HepG2 (cell line): ENCODE results near the gene OGFR. TPM values are rescaled to one million over a fixed set of nuclear protein-coding genes. Genes with fewer than 3 reads are reported as not detected.

Experiments used
- CREB1 ChIP-seq, 2 experiments: fragments of 450-650 bp in 1 of 2; IDR thresholded peaks; 2 replicates each; pipeline ENCODE4 v1.6.1; 2016 to 2017; ENCODE audit warnings: control low read depth in 1 of 2, mild to moderate bottlenecking in 1 of 2, missing compliant biosample characterization in 1 of 2, missing genetic modification characterization in 1 of 2
- ERF ChIP-seq: IDR thresholded peaks from 2 replicates; pipeline ENCODE4 v1.6.1; 2018; ENCODE audit warnings: missing biosample characterization, missing genetic modification reagents
- FOSL2 ChIP-seq: sonication (generic); formaldehyde crosslinking; IDR thresholded peaks from 2 replicates; pipeline ENCODE4 v1.4.0; 2020; ENCODE audit warnings: missing genetic modification reagents
- HHEX ChIP-seq: IDR thresholded peaks from 2 replicates; pipeline ENCODE4 v1.6.1; 2016; ENCODE audit warnings: control low read depth
- HNRNPUL1 ChIP-seq: fragments of 200-400 bp; formaldehyde crosslinking; IDR thresholded peaks from 2 replicates; pipeline ENCODE4 v1.6.1; 2017; ENCODE audit warnings: low read depth, mild to moderate bottlenecking, low read length, moderate library complexity
- IKZF1 ChIP-seq: fragments of 450-650 bp; IDR thresholded peaks from 2 replicates; pipeline ENCODE4 v1.7.1; 2016
- JUND ChIP-seq: sonication (generic); formaldehyde crosslinking; IDR thresholded peaks from 2 replicates; pipeline ENCODE4 v1.8.0; 2022; ENCODE audit warnings: mild to moderate bottlenecking, missing genetic modification reagents
- KDM1A ChIP-seq: IDR thresholded peaks from 2 replicates; pipeline ENCODE4 v1.6.1; 2016; ENCODE audit warnings: missing compliant biosample characterization
- KLF15 ChIP-seq: sonication (generic); formaldehyde crosslinking; IDR thresholded peaks from 2 replicates; pipeline ENCODE4 v1.8.1; 2023; ENCODE audit warnings: borderline replicate concordance, mild to moderate bottlenecking, inconsistent platforms, missing genetic modification reagents, mixed read lengths
- LCORL ChIP-seq, 2 experiments: fragments of 450-650 bp in 1 of 2; sonication (generic) in 1 of 2; formaldehyde crosslinking in 1 of 2; IDR thresholded peaks; 2 replicates each; pipeline versions ENCODE4 v1.5.0 to v1.6.1; 2017 to 2020; ENCODE audit warnings: antibody characterized with exemption in 1 of 2, missing genetic modification reagents in 1 of 2
- NFKB2 ChIP-seq: sonication (generic); formaldehyde crosslinking; IDR thresholded peaks from 2 replicates; pipeline ENCODE4 v1.4.0; 2020; ENCODE audit warnings: missing genetic modification reagents, borderline replicate concordance
- PCBP2 ChIP-seq: fragments of 200-400 bp; formaldehyde crosslinking; optimal IDR thresholded peaks from 2 replicates; pipeline ENCODE3; 2018; ENCODE audit warnings: low read length, low read depth; ENCODE audit not compliant: poor library complexity, severe bottlenecking
- PHF20 ChIP-seq: sonication (generic); formaldehyde crosslinking; IDR thresholded peaks from 2 replicates; pipeline ENCODE4 v1.5.0; 2020; ENCODE audit warnings: mild to moderate bottlenecking, missing genetic modification reagents
- POGZ ChIP-seq: sonication (generic); formaldehyde crosslinking; IDR thresholded peaks from 2 replicates; pipeline ENCODE4 v1.4.0; 2020; ENCODE audit warnings: mild to moderate bottlenecking, missing genetic modification reagents
- RFX5 ChIP-seq: IDR thresholded peaks from 2 replicates; pipeline ENCODE4 v1.6.1; 2011; ENCODE audit warnings: low read depth, low read length, improper control_type of control experiment
- SIX4 ChIP-seq: sonication (generic); formaldehyde crosslinking; IDR thresholded peaks from 2 replicates; pipeline ENCODE4 v1.4.0; 2020; ENCODE audit warnings: missing genetic modification reagents
- SMAD3 ChIP-seq: sonication (generic); formaldehyde crosslinking; IDR thresholded peaks from 2 replicates; pipeline ENCODE4 v1.4.0; 2020; ENCODE audit warnings: missing genetic modification reagents
- TBX2 ChIP-seq: sonication (generic); formaldehyde crosslinking; IDR thresholded peaks from 2 replicates; pipeline ENCODE4 v1.5.0; 2020; ENCODE audit warnings: missing genetic modification reagents, mild to moderate bottlenecking, borderline replicate concordance
- polyA plus RNA-seq, 8 experiments: library from polyadenylated mRNA; depleted of rRNA in 3 of 8; stranded (reverse) in 7 of 8; unstranded in 1 of 8; fragments of >200 nt; fragmentation: Illumina TruSeq in 4 of 8; extraction: Trizol in 4 of 8; gene quantifications; 2 replicates each; pipeline versions ENCODE4 v1.2.1 to v1.2.3, GENCODE V29; 2011 to 2016; ENCODE audit warnings: low read depth in 4 of 8, missing spikeins in 1 of 8, mixed read lengths in 1 of 8; ENCODE audit not compliant: insufficient read depth in 1 of 8
- total RNA-seq, 5 experiments: library from RNA; depleted of rRNA; stranded (reverse); fragments of >200 nt; fragmentation: Illumina TruSeq; extraction: Trizol; gene quantifications; 2 replicates each; pipeline ENCODE4 v1.2.3, GENCODE V29; 2016; ENCODE audit warnings: low read depth in 1 of 5
- TF ChIP-seq, protein P1 (sequence below): sonication (generic); formaldehyde crosslinking; IDR thresholded peaks from 2 replicates; pipeline ENCODE4 v1.5.0; 2020; ENCODE audit warnings: mild to moderate bottlenecking, missing genetic modification reagents, borderline replicate concordance
- TF ChIP-seq, protein P2 (sequence below): sonication (generic); formaldehyde crosslinking; IDR thresholded peaks from 2 replicates; pipeline ENCODE4 v1.4.0; 2020; ENCODE audit warnings: missing genetic modification reagents

Gene OGFR
- total and polyA plus RNA-seq, 2 of the 13 experiments (the other 11 are each of a cell fraction or from before 2014, with no cell fraction given), result 47.7 to 81.8 TPM

- TF ChIP-seq, protein P1, sequence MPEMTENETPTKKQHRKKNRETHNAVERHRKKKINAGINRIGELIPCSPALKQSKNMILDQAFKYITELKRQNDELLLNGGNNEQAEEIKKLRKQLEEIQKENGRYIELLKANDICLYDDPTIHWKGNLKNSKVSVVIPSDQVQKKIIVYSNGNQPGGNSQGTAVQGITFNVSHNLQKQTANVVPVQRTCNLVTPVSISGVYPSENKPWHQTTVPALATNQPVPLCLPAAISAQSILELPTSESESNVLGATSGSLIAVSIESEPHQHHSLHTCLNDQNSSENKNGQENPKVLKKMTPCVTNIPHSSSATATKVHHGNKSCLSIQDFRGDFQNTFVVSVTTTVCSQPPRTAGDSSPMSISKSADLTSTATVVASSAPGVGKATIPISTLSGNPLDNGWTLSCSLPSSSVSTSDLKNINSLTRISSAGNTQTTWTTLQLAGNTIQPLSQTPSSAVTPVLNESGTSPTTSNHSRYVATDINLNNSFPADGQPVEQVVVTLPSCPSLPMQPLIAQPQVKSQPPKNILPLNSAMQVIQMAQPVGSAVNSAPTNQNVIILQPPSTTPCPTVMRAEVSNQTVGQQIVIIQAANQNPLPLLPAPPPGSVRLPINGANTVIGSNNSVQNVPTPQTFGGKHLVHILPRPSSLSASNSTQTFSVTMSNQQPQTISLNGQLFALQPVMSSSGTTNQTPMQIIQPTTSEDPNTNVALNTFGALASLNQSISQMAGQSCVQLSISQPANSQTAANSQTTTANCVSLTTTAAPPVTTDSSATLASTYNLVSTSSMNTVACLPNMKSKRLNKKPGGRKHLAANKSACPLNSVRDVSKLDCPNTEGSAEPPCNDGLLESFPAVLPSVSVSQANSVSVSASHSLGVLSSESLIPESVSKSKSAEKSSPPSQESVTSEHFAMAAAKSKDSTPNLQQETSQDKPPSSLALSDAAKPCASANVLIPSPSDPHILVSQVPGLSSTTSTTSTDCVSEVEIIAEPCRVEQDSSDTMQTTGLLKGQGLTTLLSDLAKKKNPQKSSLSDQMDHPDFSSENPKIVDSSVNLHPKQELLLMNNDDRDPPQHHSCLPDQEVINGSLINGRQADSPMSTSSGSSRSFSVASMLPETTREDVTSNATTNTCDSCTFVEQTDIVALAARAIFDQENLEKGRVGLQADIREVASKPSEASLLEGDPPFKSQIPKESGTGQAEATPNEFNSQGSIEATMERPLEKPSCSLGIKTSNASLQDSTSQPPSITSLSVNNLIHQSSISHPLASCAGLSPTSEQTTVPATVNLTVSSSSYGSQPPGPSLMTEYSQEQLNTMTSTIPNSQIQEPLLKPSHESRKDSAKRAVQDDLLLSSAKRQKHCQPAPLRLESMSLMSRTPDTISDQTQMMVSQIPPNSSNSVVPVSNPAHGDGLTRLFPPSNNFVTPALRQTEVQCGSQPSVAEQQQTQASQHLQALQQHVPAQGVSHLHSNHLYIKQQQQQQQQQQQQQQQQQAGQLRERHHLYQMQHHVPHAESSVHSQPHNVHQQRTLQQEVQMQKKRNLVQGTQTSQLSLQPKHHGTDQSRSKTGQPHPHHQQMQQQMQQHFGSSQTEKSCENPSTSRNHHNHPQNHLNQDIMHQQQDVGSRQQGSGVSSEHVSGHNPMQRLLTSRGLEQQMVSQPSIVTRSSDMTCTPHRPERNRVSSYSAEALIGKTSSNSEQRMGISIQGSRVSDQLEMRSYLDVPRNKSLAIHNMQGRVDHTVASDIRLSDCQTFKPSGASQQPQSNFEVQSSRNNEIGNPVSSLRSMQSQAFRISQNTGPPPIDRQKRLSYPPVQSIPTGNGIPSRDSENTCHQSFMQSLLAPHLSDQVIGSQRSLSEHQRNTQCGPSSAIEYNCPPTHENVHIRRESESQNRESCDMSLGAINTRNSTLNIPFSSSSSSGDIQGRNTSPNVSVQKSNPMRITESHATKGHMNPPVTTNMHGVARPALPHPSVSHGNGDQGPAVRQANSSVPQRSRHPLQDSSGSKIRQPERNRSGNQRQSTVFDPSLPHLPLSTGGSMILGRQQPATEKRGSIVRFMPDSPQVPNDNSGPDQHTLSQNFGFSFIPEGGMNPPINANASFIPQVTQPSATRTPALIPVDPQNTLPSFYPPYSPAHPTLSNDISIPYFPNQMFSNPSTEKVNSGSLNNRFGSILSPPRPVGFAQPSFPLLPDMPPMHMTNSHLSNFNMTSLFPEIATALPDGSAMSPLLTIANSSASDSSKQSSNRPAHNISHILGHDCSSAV (CRISPR knock-in tag), result 0 out of 2 replicates have a peak, but pooled peaks have one; percentile 47
- TF ChIP-seq SIX4 (CRISPR knock-in tag), result peak; percentile 67
- peak; percentile 84 for TF ChIP-seq PHF20 (CRISPR knock-in tag)
- TF ChIP-seq TBX2 (CRISPR knock-in tag), result peak; percentile 81
- TF ChIP-seq NFKB2 (CRISPR knock-in tag), result peak; percentile 85
- TF ChIP-seq HNRNPUL1, result no peak
- TF ChIP-seq SMAD3, result peak; percentile 79; the same call in 1 of the 2 replicates
- TF ChIP-seq POGZ (CRISPR knock-in tag), result no peak
- TF ChIP-seq KDM1A (CRISPR knock-in tag), result peak; percentile 60; the same call in 1 of the 2 replicates
- peak; percentile 72; the same call in 1 of the 2 replicates for TF ChIP-seq ERF (CRISPR knock-in tag)
- TF ChIP-seq KLF15 (CRISPR knock-in tag), result 0 out of 2 replicates have a peak, but pooled peaks have one; percentile 20
- peak; percentile 51 for TF ChIP-seq FOSL2
- no peak for TF ChIP-seq IKZF1
- peak; percentile 14; the same call in 1 of the 2 replicates for TF ChIP-seq JUND (CRISPR knock-in tag)
- TF ChIP-seq PCBP2, result no peak
- no peak; the same call in 1 of the 2 replicates for TF ChIP-seq LCORL (IDR thresholded peaks at IDR 0.05)
- peak; percentile 97 for TF ChIP-seq LCORL (CRISPR knock-in tag; IDR thresholded peaks at IDR 0.05)
- no peak for TF ChIP-seq CREB1 (IDR thresholded peaks at IDR 0.05)
- no peak for TF ChIP-seq CREB1 (CRISPR knock-in tag; IDR thresholded peaks at IDR 0.05)
- TF ChIP-seq, protein P2, sequence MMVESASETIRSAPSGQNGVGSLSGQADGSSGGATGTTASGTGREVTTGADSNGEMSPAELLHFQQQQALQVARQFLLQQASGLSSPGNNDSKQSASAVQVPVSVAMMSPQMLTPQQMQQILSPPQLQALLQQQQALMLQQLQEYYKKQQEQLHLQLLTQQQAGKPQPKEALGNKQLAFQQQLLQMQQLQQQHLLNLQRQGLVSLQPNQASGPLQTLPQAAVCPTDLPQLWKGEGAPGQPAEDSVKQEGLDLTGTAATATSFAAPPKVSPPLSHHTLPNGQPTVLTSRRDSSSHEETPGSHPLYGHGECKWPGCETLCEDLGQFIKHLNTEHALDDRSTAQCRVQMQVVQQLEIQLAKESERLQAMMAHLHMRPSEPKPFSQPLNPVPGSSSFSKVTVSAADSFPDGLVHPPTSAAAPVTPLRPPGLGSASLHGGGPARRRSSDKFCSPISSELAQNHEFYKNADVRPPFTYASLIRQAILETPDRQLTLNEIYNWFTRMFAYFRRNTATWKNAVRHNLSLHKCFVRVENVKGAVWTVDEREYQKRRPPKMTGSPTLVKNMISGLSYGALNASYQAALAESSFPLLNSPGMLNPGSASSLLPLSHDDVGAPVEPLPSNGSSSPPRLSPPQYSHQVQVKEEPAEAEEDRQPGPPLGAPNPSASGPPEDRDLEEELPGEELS (CRISPR knock-in tag), result no peak; the same call in none of the 2 replicates
- 0 out of 2 replicates have a peak, but pooled peaks have one; percentile 8 for TF ChIP-seq HHEX
- peak; percentile 49; the same call in 1 of the 2 replicates for TF ChIP-seq RFX5
Measured at GRCh38 chr20:62805711-62806382, 1.2 kb downstream of the OGFR start (continued).
